Erythroblast (primary cell): ENCODE results near the gene PCDH9.

Experiments
- GATA1 ChIP-seq: IDR thresholded peaks from 2 replicates; pipeline ENCODE4 v1.6.1; 2011; ENCODE audit warnings: low read depth, mild to moderate bottlenecking, control low read depth, low read length, moderate library complexity
- POLR2A ChIP-seq: IDR thresholded peaks from 2 replicates; pipeline ENCODE4 v1.6.1; 2011; ENCODE audit warnings: mild to moderate bottlenecking, low read length

DNA sequence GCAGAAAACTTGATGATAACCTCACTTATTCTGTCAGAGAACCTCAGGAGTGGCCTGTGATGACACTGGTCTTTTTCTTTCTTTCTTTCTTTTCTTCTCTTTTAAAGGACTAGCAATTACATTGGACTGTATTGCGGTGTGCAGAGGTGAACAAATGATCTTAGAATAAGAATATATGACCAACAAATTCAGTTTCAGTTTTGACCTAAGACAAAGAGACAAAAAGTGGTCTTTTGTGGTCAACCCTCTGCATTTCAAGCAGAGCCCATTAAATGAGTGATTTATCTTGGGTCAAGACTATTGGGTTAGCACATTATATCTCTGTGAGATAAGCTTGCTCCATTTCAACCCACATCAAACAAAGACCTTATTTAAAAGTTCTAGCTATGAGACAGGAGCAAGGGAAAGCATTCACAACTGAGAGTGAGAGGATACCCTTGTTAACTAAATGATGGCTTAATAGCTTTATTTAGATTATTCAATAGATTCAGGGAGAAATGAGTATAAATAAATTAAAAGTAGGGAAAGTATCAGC, 644.4 kb downstream of the PCDH9 start:
- no peak for TF ChIP-seq POLR2A
- no peak for TF ChIP-seq GATA1
